ENCODE measurements around the gene LDB3. TPM values are rescaled to one million over a fixed set of nuclear protein-coding genes. Genes with fewer than 3 reads are reported as not detected.

LDB3 gene
- total RNA-seq, 1 experiment from 2014 or later = 0.63 TPM

DNA sequence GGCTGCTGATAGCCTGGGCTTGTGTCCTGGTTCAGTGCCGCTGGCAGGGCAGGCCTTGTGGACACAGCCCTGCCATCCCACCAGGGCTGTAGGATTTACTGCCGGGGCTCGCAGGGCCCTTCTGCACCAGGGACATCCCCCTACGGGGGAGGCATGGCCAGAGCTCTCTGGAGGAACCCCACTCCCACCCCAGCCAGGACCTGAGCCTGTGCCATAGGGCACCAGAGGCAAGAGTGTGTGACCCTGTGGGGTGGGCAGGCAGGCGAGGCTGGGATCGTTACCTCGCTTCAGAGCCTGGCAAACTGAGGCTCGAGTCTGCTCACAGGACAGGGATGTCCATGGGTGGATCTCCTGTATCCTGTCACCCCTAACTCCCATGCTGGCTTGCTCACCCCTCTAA, 2.6 kb downstream of the LDB3 start:
- BruUV-seq (replicated peaks) = no TSS peak
- H3K4me2 ChIP-seq = peak overlapping the region; percentile 72
- no peak for TF ChIP-seq CTCF (conservative IDR thresholded peaks at IDR 0.05)
- TF ChIP-seq EZH2 (IDR thresholded peaks at IDR 0.05; ENCODE audit: low read depth) = no peak
- H3K9me2 ChIP-seq (ENCODE audit: insufficient read depth) = no peaks in the 10 kb centered on the region
- no peaks in the 10 kb centered on the region for H3K79me2 ChIP-seq (ENCODE audit: low read depth)
- peaks cover 85% of the 10 kb centered on the region for H3K4me1 ChIP-seq (replicated peaks; ENCODE audit: insufficient read depth)
- ChIA-PET POLR2A (ENCODE audit: unreplicated experiment) (no interaction called here), CTCF (no interaction called here)
- intact Hi-C loops (cut with micrococcal nuclease; ENCODE audit: unreplicated experiment) = no loop called here
- H3K27me3 ChIP-seq (ENCODE audit: insufficient read depth, low read depth) = no peaks in the 10 kb centered on the region
- DNase-seq = no peak
- no peak overlapping the region for H3K27ac ChIP-seq
- no peaks in the 10 kb centered on the region for H4K20me1 ChIP-seq (ENCODE audit: insufficient read depth)
- no peaks in the 10 kb centered on the region for H3K9me3 ChIP-seq (ENCODE audit: insufficient read depth, low read depth)
- H3K4me3 ChIP-seq = no peak overlapping the region
- H3K36me3 ChIP-seq (ENCODE audit: low read depth) = no peaks in the 10 kb centered on the region
- H3F3A ChIP-seq (ENCODE audit: insufficient read depth, low read depth) = peaks cover 12% of the 10 kb centered on the region; the same call in 1 of the 2 replicates
- no peak overlapping the region for H2AFZ ChIP-seq

DNA sequence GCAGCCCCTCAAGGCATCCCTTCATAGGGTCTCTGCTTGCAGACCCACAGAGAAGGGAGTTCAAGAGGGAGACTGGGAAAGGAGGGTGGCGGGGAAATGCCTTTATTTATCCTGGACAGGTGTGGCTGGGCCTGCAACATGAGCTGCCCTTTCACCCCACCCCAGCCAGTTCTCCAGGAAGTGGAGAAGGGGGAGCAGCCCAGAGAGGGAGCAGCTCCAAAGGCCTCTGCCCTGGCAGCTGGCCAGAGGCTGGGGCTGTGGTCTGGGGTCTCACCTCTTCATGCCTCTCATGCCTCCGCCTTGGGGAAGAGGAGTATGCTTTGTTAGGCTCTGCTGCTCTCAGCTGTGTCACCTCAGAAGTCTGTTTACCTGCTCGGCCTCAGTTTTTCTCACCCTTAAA, 3.1 kb downstream of the LDB3 start:
- H3K4me2 ChIP-seq = peak overlapping the region; percentile 72
- POLR2A ChIA-PET (ENCODE audit: unreplicated experiment) = no interaction called here
- peaks cover 12% of the 10 kb centered on the region; the same call in 1 of the 2 replicates for H3F3A ChIP-seq (ENCODE audit: insufficient read depth, low read depth)
- H3K27ac ChIP-seq = no peak overlapping the region
- intact Hi-C loops (cut with micrococcal nuclease; ENCODE audit: unreplicated experiment) = no loop called here
- no peaks in the 10 kb centered on the region for H3K27me3 ChIP-seq (ENCODE audit: insufficient read depth, low read depth)
- TF ChIP-seq CTCF (conservative IDR thresholded peaks at IDR 0.05) (no peak), EZH2 (IDR thresholded peaks at IDR 0.05; ENCODE audit: low read depth) (no peak)
- no peaks in the 10 kb centered on the region for H4K20me1 ChIP-seq (ENCODE audit: insufficient read depth)
- CTCF ChIA-PET = interaction anchor here (0.5 kb wide), 1 partner anchor 135 kb away, joined by 5 read pairs; no protein-coding TSS in a partner anchor
- H3K79me2 ChIP-seq (ENCODE audit: low read depth) = no peaks in the 10 kb centered on the region
- peaks cover 81% of the 10 kb centered on the region for H3K4me1 ChIP-seq (replicated peaks; ENCODE audit: insufficient read depth)
- no peaks in the 10 kb centered on the region for H3K9me2 ChIP-seq (ENCODE audit: insufficient read depth)
- H2AFZ ChIP-seq = no peak overlapping the region
- DNase-seq = peak; percentile 54 to 66
- BruUV-seq (replicated peaks) = no TSS peak
- no peaks in the 10 kb centered on the region for H3K36me3 ChIP-seq (ENCODE audit: low read depth)
- H3K9me3 ChIP-seq (ENCODE audit: insufficient read depth, low read depth) = no peaks in the 10 kb centered on the region
- H3K4me3 ChIP-seq = no peak overlapping the region

GRCh38 chr10:86671985-86672710, 3.8 kb downstream of the LDB3 start:
- no peaks in the 10 kb centered on the region for H4K20me1 ChIP-seq (ENCODE audit: insufficient read depth)
- intact Hi-C loops (cut with micrococcal nuclease; ENCODE audit: unreplicated experiment) = no loop called here
- H3K9me2 ChIP-seq (ENCODE audit: insufficient read depth) = no peaks in the 10 kb centered on the region
- peaks cover 73% of the 10 kb centered on the region for H3K4me1 ChIP-seq (replicated peaks; ENCODE audit: insufficient read depth)
- ChIA-PET CTCF (interaction anchor here (0.5 kb wide), 1 partner anchor 136 kb away, joined by 5 read pairs; no protein-coding TSS in a partner anchor), POLR2A (ENCODE audit: unreplicated experiment) (interaction anchor here (0.6 kb wide), 1 partner anchor 62 kb away, joined by 3 read pairs; no protein-coding TSS in a partner anchor)
- TF ChIP-seq CTCF (conservative IDR thresholded peaks at IDR 0.05) (no peak), EZH2 (IDR thresholded peaks at IDR 0.05; ENCODE audit: low read depth) (no peak)
- no peaks in the 10 kb centered on the region for H3K27me3 ChIP-seq (ENCODE audit: insufficient read depth, low read depth)
- no peak for DNase-seq
- H3K27ac ChIP-seq = no peak overlapping the region
- H3K4me3 ChIP-seq = no peak overlapping the region
- H3K36me3 ChIP-seq (ENCODE audit: low read depth) = no peaks in the 10 kb centered on the region
- H3K79me2 ChIP-seq (ENCODE audit: low read depth) = no peaks in the 10 kb centered on the region
- H3F3A ChIP-seq (ENCODE audit: insufficient read depth, low read depth) = peaks cover 12% of the 10 kb centered on the region; the same call in 1 of the 2 replicates
- no peaks in the 10 kb centered on the region for H3K9me3 ChIP-seq (ENCODE audit: insufficient read depth, low read depth)
- no TSS peak for BruUV-seq (replicated peaks)
- peak overlapping the region; percentile 72 for H3K4me2 ChIP-seq
- no peak overlapping the region for H2AFZ ChIP-seq
